Activated CD4-positive, alpha-beta T cell treated with anti-CD3 and anti-CD28 coated beads, Interleukin-2, amount 50 U/mL, for 48 hours (primary cell): ENCODE results near the gene PGA3.
"Not testable (repeated sequence)": the region's sequence is repeated elsewhere in the genome, so short reads cannot be mapped to it uniquely, and the experiment has no call there.

Experiments
- DNase-seq, 2 experiments: peaks; one replicate each; pipeline ENCODE4 v3.0.0-alpha.2; 2020

Gene PGA3

GRCh38 chr11:61202950-61203746 is at the start of gene PGA3:
Gene PGA3 (plus strand): TSS chr11:61203515. CDS start chr11:61203565, 50 bp downstream.
- not testable (repeated sequence) for DNase-seq

- no peak for DNase-seq
Measured at GRCh38 chr11:61153593-61154095, 49.7 kb upstream of the PGA3 start.

GRCh38 chr11:61154528-61154927 is 48.8 kb upstream of the PGA3 start:
- DNase-seq: no peak

- DNase-seq: no peak
Measured at GRCh38 chr11:61155312-61155711, 48.0 kb upstream of the PGA3 start.

GRCh38 chr11:61155741-61156140 is 47.6 kb upstream of the PGA3 start:
- no peak for DNase-seq

GRCh38 chr11:61157743-61158142 is 45.6 kb upstream of the PGA3 start:
- DNase-seq: no peak

- DNase-seq: no peak
Measured at GRCh38 chr11:61158691-61159381, 44.5 kb upstream of the PGA3 start.

- no peak for DNase-seq
Measured at GRCh38 chr11:61160487-61161189, 42.7 kb upstream of the PGA3 start.

GRCh38 chr11:61161190-61162091 is 41.9 kb upstream of the PGA3 start, which contains the start of gene VPS37C:
Gene VPS37C (minus strand): TSS chr11:61161426. CDS start chr11:61138829, 22,597 bp downstream.
- DNase-seq: peak; percentile 92 to 94

- DNase-seq: peak; percentile 21 to 40
Measured at GRCh38 chr11:61162092-61162941, 41.0 kb upstream of the PGA3 start.

GRCh38 chr11:61163021-61163420 is 40.3 kb upstream of the PGA3 start:
- DNase-seq: no peak

- no peak for DNase-seq
Measured at GRCh38 chr11:61163714-61164605, 39.4 kb upstream of the PGA3 start.

GRCh38 chr11:61164606-61165424 is 38.5 kb upstream of the PGA3 start:
- no peak for DNase-seq

- DNase-seq: not testable (repeated sequence)
Measured at GRCh38 chr11:61165785-61166184, 37.5 kb upstream of the PGA3 start.

- DNase-seq: not testable (repeated sequence)
Measured at GRCh38 chr11:61166331-61166730, 37.0 kb upstream of the PGA3 start.

GRCh38 chr11:61168042-61168688 is 35.1 kb upstream of the PGA3 start:
- no peak for DNase-seq

GRCh38 chr11:61168800-61169199 is 34.5 kb upstream of the PGA3 start:
- no peak for DNase-seq

- no peak for DNase-seq
Measured at GRCh38 chr11:61170566-61170965, 32.7 kb upstream of the PGA3 start.

- DNase-seq: no peak
Measured at GRCh38 chr11:61171907-61172306, 31.4 kb upstream of the PGA3 start.
